Spleen (tissue), 11 donors: Measurements from ENCODE around the gene PDE6A. TPM values are rescaled to one million over a fixed set of nuclear protein-coding genes. Genes with fewer than 3 reads are reported as not detected.
"Not testable (repeated sequence)": the region's sequence is repeated elsewhere in the genome, so short reads cannot be mapped to it uniquely, and the experiment has no call there.

ENCODE experiments used
- DNase-seq: peaks from one replicate; pipeline ENCODE4 v3.0.0-alpha.2; 2020
- H3K27ac ChIP-seq, 8 donors: fragments of 200-600 bp; sonication (generic) in 7 of 8; 1 replicate in 4 of 8; 2 replicates in 4 of 8; pipeline versions ENCODE4 v1.5.0 to v1.8.0; 2016 to 2021; ENCODE audit warnings: inconsistent platforms in 4 of 8, mild to moderate bottlenecking in 4 of 8, moderate library complexity in 1 of 8
- H3K27me3 ChIP-seq, 7 donors: fragments of 200-600 bp; sonication (generic) in 6 of 7; replicated peaks in 1 of 7; 1 replicate in 4 of 7; 2 replicates in 3 of 7; pipeline versions ENCODE4 v1.5.0 to v1.8.0; 2016 to 2021; ENCODE audit warnings: inconsistent platforms in 3 of 7, mild to moderate bottlenecking in 1 of 7
- H3K36me3 ChIP-seq, 6 donors: fragments of 200-600 bp; sonication (generic) in 5 of 6; 1 replicate in 4 of 6; 2 replicates in 2 of 6; pipeline versions ENCODE4 v1.5.0 to v1.8.0; 2016 to 2021; ENCODE audit warnings: inconsistent platforms in 2 of 6
- H3K4me1 ChIP-seq, 6 donors: fragments of 200-600 bp; sonication (generic) in 5 of 6; 1 replicate in 3 of 6; 2 replicates in 3 of 6; pipeline versions ENCODE4 v1.5.0 to v1.8.0; 2016 to 2021; ENCODE audit warnings: inconsistent platforms in 3 of 6
- H3K4me3 ChIP-seq, 8 donors: fragments of 200-600 bp; sonication (generic) in 7 of 8; 1 replicate in 4 of 8; 2 replicates in 4 of 8; pipeline versions ENCODE4 v1.5.0 to v1.8.0; 2016 to 2021; ENCODE audit warnings: inconsistent platforms in 4 of 8, mild to moderate bottlenecking in 4 of 8, moderate library complexity in 2 of 8
- H3K9me3 ChIP-seq, 8 donors: fragments of 200-600 bp; sonication (generic) in 7 of 8; 1 replicate in 4 of 8; 2 replicates in 4 of 8; pipeline versions ENCODE4 v1.5.0 to v1.8.0; 2016 to 2021; ENCODE audit warnings: inconsistent platforms in 4 of 8
- CTCF ChIP-seq, 11 experiments: fragments of 200-600 bp in 7 of 11; fragments of 450-650 bp in 4 of 11; sonication (generic) in 4 of 11; IDR thresholded peaks in 8 of 11; conservative IDR thresholded peaks in 3 of 11; 1 replicate in 7 of 11; 2 replicates in 4 of 11; pipeline versions ENCODE4 v1.4.0 to v1.8.0; 2016 to 2021; ENCODE audit warnings: antibody characterized with exemption in 11 of 11, inconsistent platforms in 4 of 11, mild to moderate bottlenecking in 1 of 11
- POLR2A ChIP-seq, 3 donors: fragments of 450-650 bp; IDR thresholded peaks; one replicate each; pipeline ENCODE4 v1.5.1; 2017; ENCODE audit warnings: antibody characterized with exemption in 3 of 3, mild to moderate bottlenecking in 1 of 3
- POLR2AphosphoS5 ChIP-seq, 3 donors: sonication (generic); formaldehyde crosslinking; IDR thresholded peaks; one replicate each; pipeline ENCODE4 v1.5.1; 2017; ENCODE audit warnings: antibody characterized with exemption in 3 of 3
- WGBS, 5 donors: extraction: QIAGEN DNeasy Blood & Tissue Kit in 3 of 5; methylation state at CpG; one replicate each; pipeline versions ENCODE4 v1.1.5 to v1.1.7; 2013 to 2018; 5-methylcytosine and 5-hydroxymethylcytosine counted together
- intact Hi-C: fragments of 100-400 bp; cut with DNase I; formaldehyde crosslinking; loops from one replicate; pipeline ENCODE4 v1.15.0; 2023; ENCODE audit warnings: low total_unique reads
- polyA plus RNA-seq, 3 donors: library from polyadenylated mRNA; stranded (reverse); fragments of 200-250 nt; gene quantifications; one replicate each; pipeline ENCODE4 v1.2.1, GENCODE V29; 2013
- total RNA-seq, 7 donors: library from RNA; depleted of rRNA in 3 of 7; stranded (reverse); fragments of >200 nt in 3 of 7; fragmentation: NEBNext Ultra II Directional in 4 of 7; extraction: Animal tissue kit (Norgen Biotek cat#: 25700) in 4 of 7; gene quantifications; one replicate each; pipeline versions ENCODE4 v1.1.0 to v1.2.1, GENCODE V29; 2016 to 2021
- donor health status: healthy with polysubstance abuse.
- donor health status: DM: no; HTN: no; CAD: no; lungs with moderate emphysema.
- donor health status: DM: no; HTN: no; CAD: no.
- donor health status: Bipolar disorder and iron deficiency.
- donor health status: healthy.
- donor health status: DM: no; HTN: no; CAD: no.
- donor health status: DM: yes; HTN: yes; CAD: no.

The PDE6A gene
- total and polyA plus RNA-seq, 10 donors: not detected

- intact Hi-C loops: no loop called here
- TF ChIP-seq POLR2A (IDR thresholded peaks at IDR 0.05): no peak
- TF ChIP-seq POLR2AphosphoS5 (IDR thresholded peaks at IDR 0.05): no peak
- no peak for TF ChIP-seq CTCF (IDR thresholded peaks at IDR 0.05 in 8 of 11, conservative IDR thresholded peaks at IDR 0.05 in 3 of 11)
These were observed 62.7 kb downstream of the PDE6A start for GRCh38 chr5:149881874-149882273.

GRCh38 chr5:149881069-149881622 is 63.4 kb downstream of the PDE6A start:
- no peak overlapping the region for H3K27ac ChIP-seq
- no peaks in the 10 kb centered on the region for H3K36me3 ChIP-seq
- no peak for DNase-seq
- intact Hi-C loops: no loop called here
- no peak overlapping the region for H3K4me3 ChIP-seq
- TF ChIP-seq POLR2AphosphoS5 (IDR thresholded peaks at IDR 0.05) (no peak), CTCF (IDR thresholded peaks at IDR 0.05 in 8 of 11, conservative IDR thresholded peaks at IDR 0.05 in 3 of 11) (no peak), POLR2A (IDR thresholded peaks at IDR 0.05) (no peak)
- WGBS, 5 donors: 79 to 96% (median 93%) methylated on average over 4 of the region's 4 CpGs
- peaks cover 0 to 6% (median 0%) of the 10 kb centered on the region in 7 donors for H3K27me3 ChIP-seq
- no peaks in the 10 kb centered on the region for H3K9me3 ChIP-seq
- H3K4me1 ChIP-seq: peaks cover 0 to 11% (median 0%) of the 10 kb centered on the region in 6 donors

More at GRCh38 chr5:149881874-149882273, 62.7 kb downstream of the PDE6A start:
- no peaks in the 10 kb centered on the region for H3K9me3 ChIP-seq
- peaks cover 0 to 6% (median 0%) of the 10 kb centered on the region in 7 donors for H3K27me3 ChIP-seq
- 82 to 94% (median 88%) methylated on average over 4 of the region's 4 CpGs for WGBS, 5 donors
- no peaks in the 10 kb centered on the region for H3K36me3 ChIP-seq
- H3K4me3 ChIP-seq: no peak overlapping the region
- DNase-seq: no peak
- no peak overlapping the region for H3K27ac ChIP-seq
- H3K4me1 ChIP-seq: peaks cover 0 to 11% (median 0%) of the 10 kb centered on the region in 6 donors

GRCh38 chr5:149879593-149879992 is 65.0 kb downstream of the PDE6A start:
- H3K27ac ChIP-seq, H3K36me3 ChIP-seq, H3K4me3 ChIP-seq, intact Hi-C loops, H3K9me3 ChIP-seq, H3K27me3 ChIP-seq, DNase-seq: not testable (repeated sequence)
- H3K4me1 ChIP-seq: peaks cover 0 to 11% (median 0%) of the 10 kb centered on the region in 6 donors
- 65 to 79% (median 74%) methylated on average over 1 to 2 of the region's 2 CpGs for WGBS, 5 donors

- WGBS, 5 donors: 46 to 55% (median 51%) methylated on average over 7 of the region's 7 CpGs
- peaks cover 0 to 6% (median 0%) of the 10 kb centered on the region in 7 donors for H3K27me3 ChIP-seq
- no peaks in the 10 kb centered on the region for H3K36me3 ChIP-seq
- DNase-seq: no peak
- peaks cover 0 to 11% (median 0%) of the 10 kb centered on the region in 6 donors for H3K4me1 ChIP-seq
- no peak overlapping the region for H3K27ac ChIP-seq
- no peaks in the 10 kb centered on the region for H3K9me3 ChIP-seq
- no peak for TF ChIP-seq CTCF (IDR thresholded peaks at IDR 0.05 in 8 of 11, conservative IDR thresholded peaks at IDR 0.05 in 3 of 11)
- no peak for TF ChIP-seq POLR2A (IDR thresholded peaks at IDR 0.05)
- no peak for TF ChIP-seq POLR2AphosphoS5 (IDR thresholded peaks at IDR 0.05)
- intact Hi-C loops: no loop called here
- H3K4me3 ChIP-seq: no peak overlapping the region
These were observed 66.2 kb downstream of the PDE6A start for GRCh38 chr5:149878371-149878770.
